Left ventricle myocardium inferior (tissue), 1 donor: Measurements from ENCODE around the gene PTGR1. TPM values are rescaled to one million over a fixed set of nuclear protein-coding genes. Genes with fewer than 3 reads are reported as not detected.
"Not testable (repeated sequence)": the region's sequence is repeated elsewhere in the genome, so short reads cannot be mapped to it uniquely, and the experiment has no call there.

Experiments
- DNase-seq: peaks from one replicate; pipeline ENCODE4 v3.0.0-alpha.2; 2020
- H3K27ac ChIP-seq: fragments of 200-600 bp; replicated peaks from 2 replicates; pipeline ENCODE4 v1.8.0; 2021
- H3K27me3 ChIP-seq: fragments of 200-600 bp; 2 replicates; pipeline ENCODE4 v1.8.0; 2021; ENCODE audit warnings: low read depth
- H3K36me3 ChIP-seq: fragments of 200-600 bp; 2 replicates; pipeline ENCODE4 v1.8.0; 2021
- H3K4me1 ChIP-seq: fragments of 200-600 bp; 2 replicates; pipeline ENCODE4 v1.8.0; 2021
- H3K4me3 ChIP-seq: fragments of 200-600 bp; 2 replicates; pipeline ENCODE4 v1.8.0; 2021; ENCODE audit warnings: mild to moderate bottlenecking, moderate library complexity
- H3K9me3 ChIP-seq: fragments of 200-600 bp; replicated peaks from 2 replicates; pipeline ENCODE4 v1.8.0; 2021
- intact Hi-C: fragments of 100-400 bp; cut with micrococcal nuclease; formaldehyde crosslinking; loops from one replicate; pipeline ENCODE4 v1.11.0; 2022
- total RNA-seq: library from RNA; stranded (reverse); fragmentation: NEBNext Ultra II Directional; extraction: Animal tissue kit (Norgen Biotek cat#: 25700); gene quantifications from one replicate; pipeline ENCODE4 v1.2.1, GENCODE V29; 2021
- TF ChIP-seq, protein P1 (sequence below): fragments of 200-600 bp; IDR thresholded peaks from 2 replicates; pipeline ENCODE4 v1.8.0; 2021; ENCODE audit warnings: antibody characterized with exemption, mild to moderate bottlenecking, borderline replicate concordance
- donor health status: DM: no; HTN: yes; CAD: no; lungs with severe emphysema.

The PTGR1 gene
- total RNA-seq, 1 donor from 2014 or later, result 50.2 TPM

DNA sequence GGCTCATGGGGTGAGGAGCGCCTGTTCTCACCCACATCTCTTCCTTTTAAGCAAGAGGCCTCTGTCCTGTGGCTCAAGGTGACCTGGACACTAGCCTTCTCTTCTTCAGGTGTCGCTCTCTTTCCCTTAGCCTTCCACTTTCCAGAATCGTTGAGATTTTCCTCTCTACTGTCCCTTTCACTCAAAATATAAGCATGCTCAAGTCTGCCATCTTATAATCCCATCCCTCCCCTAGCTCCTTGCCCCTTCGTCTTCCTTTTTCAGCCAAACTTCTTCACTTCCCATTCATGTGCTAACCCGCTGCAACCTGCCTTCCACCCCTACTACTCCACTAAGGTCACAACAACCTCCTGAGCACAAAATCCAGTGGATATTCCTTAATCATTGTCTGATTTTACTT, 13.1 kb downstream of the PTGR1 start:
- TF ChIP-seq, protein P1, sequence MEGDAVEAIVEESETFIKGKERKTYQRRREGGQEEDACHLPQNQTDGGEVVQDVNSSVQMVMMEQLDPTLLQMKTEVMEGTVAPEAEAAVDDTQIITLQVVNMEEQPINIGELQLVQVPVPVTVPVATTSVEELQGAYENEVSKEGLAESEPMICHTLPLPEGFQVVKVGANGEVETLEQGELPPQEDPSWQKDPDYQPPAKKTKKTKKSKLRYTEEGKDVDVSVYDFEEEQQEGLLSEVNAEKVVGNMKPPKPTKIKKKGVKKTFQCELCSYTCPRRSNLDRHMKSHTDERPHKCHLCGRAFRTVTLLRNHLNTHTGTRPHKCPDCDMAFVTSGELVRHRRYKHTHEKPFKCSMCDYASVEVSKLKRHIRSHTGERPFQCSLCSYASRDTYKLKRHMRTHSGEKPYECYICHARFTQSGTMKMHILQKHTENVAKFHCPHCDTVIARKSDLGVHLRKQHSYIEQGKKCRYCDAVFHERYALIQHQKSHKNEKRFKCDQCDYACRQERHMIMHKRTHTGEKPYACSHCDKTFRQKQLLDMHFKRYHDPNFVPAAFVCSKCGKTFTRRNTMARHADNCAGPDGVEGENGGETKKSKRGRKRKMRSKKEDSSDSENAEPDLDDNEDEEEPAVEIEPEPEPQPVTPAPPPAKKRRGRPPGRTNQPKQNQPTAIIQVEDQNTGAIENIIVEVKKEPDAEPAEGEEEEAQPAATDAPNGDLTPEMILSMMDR, result no peak
- no peaks in the 10 kb centered on the region for H3K4me1 ChIP-seq
- peaks cover 65% of the 10 kb centered on the region for H3K36me3 ChIP-seq
- H3K27ac ChIP-seq, result no peak overlapping the region
- no peak for DNase-seq
- H3K9me3 ChIP-seq, result no peaks in the 10 kb centered on the region
- H3K4me3 ChIP-seq, result no peak overlapping the region
- H3K27me3 ChIP-seq, result no peaks in the 10 kb centered on the region
- intact Hi-C loops, result no loop called here

DNA sequence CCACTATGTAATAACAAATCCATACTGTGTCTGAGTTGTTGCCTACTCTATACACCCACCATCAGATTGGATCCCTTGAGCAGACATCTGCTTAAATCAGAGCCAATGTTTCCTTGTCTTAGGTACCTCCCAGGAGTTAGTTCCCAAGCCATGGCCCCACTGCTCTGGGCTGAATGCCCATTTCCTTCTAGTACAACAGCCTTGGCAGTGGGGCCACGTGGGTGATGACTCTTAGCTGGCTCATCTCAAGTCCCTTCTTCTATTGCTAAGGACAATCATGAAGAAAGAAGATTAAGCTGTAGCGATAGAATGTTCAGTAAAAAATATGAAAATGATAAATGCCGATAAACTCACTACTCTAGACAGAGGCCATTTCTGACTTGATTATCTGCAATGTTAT, 16.6 kb downstream of the PTGR1 start:
- Histone ChIP-seq H3K27ac (no peak overlapping the region), H3K4me1 (no peaks in the 10 kb centered on the region), H3K36me3 (peaks cover 80% of the 10 kb centered on the region), H3K27me3 (no peaks in the 10 kb centered on the region), H3K9me3 (no peaks in the 10 kb centered on the region), H3K4me3 (no peak overlapping the region)
- no peak for DNase-seq
- TF ChIP-seq, protein P1, result no peak
- intact Hi-C loops, result no loop called here

DNA sequence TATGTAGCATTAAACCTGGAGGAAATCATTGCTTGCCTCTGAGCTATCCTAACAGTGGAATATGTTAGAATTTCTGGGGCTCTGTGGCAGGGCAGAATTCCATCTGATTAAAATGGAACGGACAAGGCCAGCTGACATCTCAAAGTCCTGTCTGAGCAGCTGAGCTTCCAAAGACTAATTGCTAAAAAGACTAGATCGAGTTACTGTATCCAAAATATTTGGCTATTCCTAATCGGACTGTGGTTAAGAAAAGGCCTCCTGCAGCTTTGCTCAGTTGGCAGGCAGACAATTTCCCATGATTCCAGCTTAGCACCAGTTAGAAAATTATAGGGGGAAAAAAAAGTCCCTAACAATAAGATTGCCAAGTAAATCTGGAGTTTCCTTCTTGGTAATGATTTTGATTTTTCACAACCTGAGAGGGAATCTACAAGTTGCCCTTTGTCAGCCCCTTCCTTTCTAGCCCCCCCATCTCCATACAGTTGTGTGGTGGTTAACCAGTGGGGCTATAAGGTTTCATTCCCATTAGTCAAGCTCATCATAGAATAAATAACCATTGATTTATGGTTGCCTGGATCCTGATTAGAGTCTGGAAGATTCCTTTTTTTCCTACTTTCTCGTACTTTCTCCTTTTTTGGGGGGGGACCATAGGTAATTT, 26.4 kb downstream of the PTGR1 start:
- DNase-seq, result no peak
- intact Hi-C loops, result no loop called here

GRCh38 chr9:111568127-111568526, 31.3 kb downstream of the PTGR1 start:
- intact Hi-C loops, result not testable (repeated sequence)
- H3K36me3 ChIP-seq, result peaks cover 92% of the 10 kb centered on the region

More for the DNA sequence above, 26.4 kb downstream of the PTGR1 start:
- Histone ChIP-seq H3K36me3 (peaks cover 96% of the 10 kb centered on the region), H3K9me3 (peaks cover 10% of the 10 kb centered on the region), H3K4me3 (no peak overlapping the region), H3K4me1 (no peaks in the 10 kb centered on the region), H3K27me3 (no peaks in the 10 kb centered on the region), H3K27ac (peak overlapping the region; percentile 34)
- TF ChIP-seq, protein P1, result no peak

DNA sequence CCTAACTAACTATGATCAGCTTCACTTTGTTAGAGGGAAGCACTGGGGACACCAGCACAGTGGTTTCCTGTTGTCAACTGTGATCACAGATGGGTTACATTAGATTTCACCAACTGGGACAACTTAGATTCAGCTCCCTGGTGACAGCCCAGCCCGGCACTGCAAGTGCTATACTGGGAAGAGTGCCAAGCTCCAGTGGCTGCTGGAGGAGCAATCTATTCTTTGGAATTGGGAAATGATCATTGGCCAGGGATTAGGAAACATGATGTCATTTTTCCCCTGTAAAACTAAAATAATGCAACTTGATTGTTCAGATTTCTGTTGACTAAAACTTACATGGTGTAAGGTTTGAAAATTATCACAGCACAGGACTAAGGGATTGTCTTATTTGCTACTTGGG, 33.2 kb downstream of the PTGR1 start:
- Histone ChIP-seq H3K36me3 (peaks cover 93% of the 10 kb centered on the region), H3K4me3 (no peak overlapping the region), H3K27ac (no peak overlapping the region), H3K4me1 (peaks cover 12% of the 10 kb centered on the region), H3K27me3 (no peaks in the 10 kb centered on the region), H3K9me3 (peaks cover 15% of the 10 kb centered on the region)
- intact Hi-C loops, result no loop called here
- TF ChIP-seq, protein P1, result no peak
- no peak for DNase-seq

More at GRCh38 chr9:111568127-111568526, 31.3 kb downstream of the PTGR1 start:
- DNase-seq, H3K4me3 ChIP-seq, H3K27me3 ChIP-seq, H3K27ac ChIP-seq: not testable (repeated sequence)
- H3K9me3 ChIP-seq, result peaks cover 15% of the 10 kb centered on the region
- peaks cover 12% of the 10 kb centered on the region for H3K4me1 ChIP-seq

DNA sequence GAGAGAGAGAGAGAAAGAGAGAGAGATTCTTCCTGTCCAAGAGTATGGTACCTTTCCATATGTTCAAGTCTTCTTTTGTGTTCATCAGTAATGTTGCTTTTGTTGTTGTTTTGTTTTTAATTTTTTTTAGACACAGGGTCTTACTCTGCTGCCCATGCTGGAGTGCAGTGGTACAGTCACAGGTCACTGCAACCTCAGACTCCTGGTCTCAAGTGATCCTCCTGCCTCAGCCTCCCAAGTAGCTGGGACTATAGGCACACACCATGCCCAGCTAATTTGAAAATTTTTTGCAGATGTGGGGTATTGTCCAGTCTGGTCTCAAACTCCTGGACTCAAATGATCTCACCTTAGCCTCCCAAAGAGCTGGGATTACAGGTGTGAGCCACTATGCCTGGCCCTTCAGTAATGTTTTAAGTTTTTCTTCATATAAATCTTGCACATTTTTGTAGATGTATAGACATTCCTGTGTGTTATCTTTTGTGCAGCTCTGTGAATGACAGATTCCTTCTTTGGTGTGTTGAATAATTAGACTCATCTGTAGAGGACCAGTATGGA, 38.2 kb downstream of the PTGR1 start:
- intact Hi-C loops, result no loop called here

More for the DNA sequence above, 38.2 kb downstream of the PTGR1 start:
- Histone ChIP-seq H3K4me3 (no peak overlapping the region), H3K27me3 (no peaks in the 10 kb centered on the region), H3K9me3 (peaks cover 18% of the 10 kb centered on the region), H3K4me1 (peaks cover 5% of the 10 kb centered on the region), H3K27ac (no peak overlapping the region), H3K36me3 (peaks cover 52% of the 10 kb centered on the region)
- no peak for DNase-seq
- TF ChIP-seq, protein P1, result no peak
